Measurements from ENCODE around the gene IDNK.
A peak's percentile ranks its signal among the peaks of the same experiment; 100 is the strongest.

Gene IDNK

GRCh38 chr9:83636813-83637212 is 13.9 kb downstream of the IDNK start:
- peaks cover under 1% of the 10 kb centered on the region for H3K4me1 ChIP-seq (ENCODE audit: control insufficient read depth, low read depth, low read length)

GRCh38 chr9:83637389-83637788 is 14.4 kb downstream of the IDNK start:
- Histone ChIP-seq H3K27me3 (ENCODE audit: control insufficient read depth, insufficient read depth, low read length) (no peaks in the 10 kb centered on the region), H3K9me3 (ENCODE audit: control insufficient read depth, low read depth, low read length) (no peaks in the 10 kb centered on the region), H3K27ac (ENCODE audit: low read length) (no peak overlapping the region), H3K4me1 (ENCODE audit: control insufficient read depth, low read depth, low read length) (no peaks in the 10 kb centered on the region), H3K4me3 (ENCODE audit: low read length) (no peak overlapping the region), H3K36me3 (ENCODE audit: control insufficient read depth, low read depth, low read length) (no peaks in the 10 kb centered on the region), H3K9ac (ENCODE audit: low read length) (no peak overlapping the region)

More at GRCh38 chr9:83636813-83637212, 13.9 kb downstream of the IDNK start:
- Histone ChIP-seq H3K27ac (ENCODE audit: low read length) (no peak overlapping the region), H3K9me3 (ENCODE audit: control insufficient read depth, low read depth, low read length) (no peaks in the 10 kb centered on the region), H3K36me3 (ENCODE audit: control insufficient read depth, low read depth, low read length) (no peaks in the 10 kb centered on the region), H3K27me3 (ENCODE audit: control insufficient read depth, insufficient read depth, low read length) (no peaks in the 10 kb centered on the region), H3K9ac (ENCODE audit: low read length) (no peak overlapping the region), H3K4me3 (ENCODE audit: low read length) (no peak overlapping the region)

- H3K27me3 ChIP-seq (ENCODE audit: control insufficient read depth, insufficient read depth, low read length), result no peaks in the 10 kb centered on the region
- no peak overlapping the region for H3K27ac ChIP-seq (ENCODE audit: low read length)
- H3K9me3 ChIP-seq (ENCODE audit: control insufficient read depth, low read depth, low read length), result no peaks in the 10 kb centered on the region
- H3K4me1 ChIP-seq (ENCODE audit: control insufficient read depth, low read depth, low read length), result no peaks in the 10 kb centered on the region
- H3K4me3 ChIP-seq (ENCODE audit: low read length), result no peak overlapping the region
- no peak overlapping the region for H3K9ac ChIP-seq (ENCODE audit: low read length)
- no peaks in the 10 kb centered on the region for H3K36me3 ChIP-seq (ENCODE audit: control insufficient read depth, low read depth, low read length)
Measured at GRCh38 chr9:83639266-83639665, 16.3 kb downstream of the IDNK start.

- Histone ChIP-seq H3K27ac (ENCODE audit: low read length) (no peak overlapping the region), H3K4me3 (ENCODE audit: low read length) (no peak overlapping the region), H3K36me3 (ENCODE audit: control insufficient read depth, low read depth, low read length) (no peaks in the 10 kb centered on the region), H3K4me1 (ENCODE audit: control insufficient read depth, low read depth, low read length) (no peaks in the 10 kb centered on the region), H3K27me3 (ENCODE audit: control insufficient read depth, insufficient read depth, low read length) (no peaks in the 10 kb centered on the region), H3K9ac (ENCODE audit: low read length) (no peak overlapping the region), H3K9me3 (ENCODE audit: control insufficient read depth, low read depth, low read length) (no peaks in the 10 kb centered on the region)
Measured at GRCh38 chr9:83642793-83643192, 19.9 kb downstream of the IDNK start.

- H3K4me3 ChIP-seq (ENCODE audit: low read length), result no peak overlapping the region
- H3K4me1 ChIP-seq (ENCODE audit: control insufficient read depth, low read depth, low read length), result no peaks in the 10 kb centered on the region
- no peaks in the 10 kb centered on the region for H3K9me3 ChIP-seq (ENCODE audit: control insufficient read depth, low read depth, low read length)
- H3K36me3 ChIP-seq (ENCODE audit: control insufficient read depth, low read depth, low read length), result peaks cover 9% of the 10 kb centered on the region
- no peak overlapping the region for H3K27ac ChIP-seq (ENCODE audit: low read length)
- no peaks in the 10 kb centered on the region for H3K27me3 ChIP-seq (ENCODE audit: control insufficient read depth, insufficient read depth, low read length)
- no peak overlapping the region for H3K9ac ChIP-seq (ENCODE audit: low read length)
Measured at GRCh38 chr9:83646500-83647239, 23.7 kb downstream of the IDNK start.

GRCh38 chr9:83649080-83649479 is 26.1 kb downstream of the IDNK start:
- Histone ChIP-seq H3K36me3 (ENCODE audit: control insufficient read depth, low read depth, low read length) (peaks cover 18% of the 10 kb centered on the region), H3K27me3 (ENCODE audit: control insufficient read depth, insufficient read depth, low read length) (no peaks in the 10 kb centered on the region), H3K9ac (ENCODE audit: low read length) (no peak overlapping the region), H3K4me1 (ENCODE audit: control insufficient read depth, low read depth, low read length) (no peaks in the 10 kb centered on the region), H3K27ac (ENCODE audit: low read length) (no peak overlapping the region), H3K9me3 (ENCODE audit: control insufficient read depth, low read depth, low read length) (no peaks in the 10 kb centered on the region), H3K4me3 (ENCODE audit: low read length) (no peak overlapping the region)

GRCh38 chr9:83649515-83649914 is 26.6 kb downstream of the IDNK start:
- Histone ChIP-seq H3K4me1 (ENCODE audit: control insufficient read depth, low read depth, low read length) (no peaks in the 10 kb centered on the region), H3K4me3 (ENCODE audit: low read length) (no peak overlapping the region), H3K27ac (ENCODE audit: low read length) (peak overlapping the region; percentile 9), H3K9me3 (ENCODE audit: control insufficient read depth, low read depth, low read length) (no peaks in the 10 kb centered on the region), H3K27me3 (ENCODE audit: control insufficient read depth, insufficient read depth, low read length) (no peaks in the 10 kb centered on the region), H3K9ac (ENCODE audit: low read length) (peak overlapping the region; percentile 9), H3K36me3 (ENCODE audit: control insufficient read depth, low read depth, low read length) (peaks cover 18% of the 10 kb centered on the region)

- Histone ChIP-seq H3K4me1 (ENCODE audit: control insufficient read depth, low read depth, low read length) (no peaks in the 10 kb centered on the region), H3K36me3 (ENCODE audit: control insufficient read depth, low read depth, low read length) (peaks cover 32% of the 10 kb centered on the region), H3K27me3 (ENCODE audit: control insufficient read depth, insufficient read depth, low read length) (no peaks in the 10 kb centered on the region), H3K27ac (ENCODE audit: low read length) (no peak overlapping the region), H3K9me3 (ENCODE audit: control insufficient read depth, low read depth, low read length) (no peaks in the 10 kb centered on the region), H3K4me3 (ENCODE audit: low read length) (no peak overlapping the region), H3K9ac (ENCODE audit: low read length) (no peak overlapping the region)
Measured at GRCh38 chr9:83651558-83651957, 28.6 kb downstream of the IDNK start.

GRCh38 chr9:83652433-83652832 is 29.5 kb downstream of the IDNK start:
- H3K9ac ChIP-seq (ENCODE audit: low read length), result no peak overlapping the region
- no peaks in the 10 kb centered on the region for H3K27me3 ChIP-seq (ENCODE audit: control insufficient read depth, insufficient read depth, low read length)
- no peak overlapping the region for H3K27ac ChIP-seq (ENCODE audit: low read length)
- H3K9me3 ChIP-seq (ENCODE audit: control insufficient read depth, low read depth, low read length), result no peaks in the 10 kb centered on the region
- H3K36me3 ChIP-seq (ENCODE audit: control insufficient read depth, low read depth, low read length), result peaks cover 39% of the 10 kb centered on the region
- no peak overlapping the region for H3K4me3 ChIP-seq (ENCODE audit: low read length)
- no peaks in the 10 kb centered on the region for H3K4me1 ChIP-seq (ENCODE audit: control insufficient read depth, low read depth, low read length)

GRCh38 chr9:83655433-83655832 is 32.5 kb downstream of the IDNK start:
- H3K9ac ChIP-seq (ENCODE audit: low read length), result no peak overlapping the region
- no peak overlapping the region for H3K4me3 ChIP-seq (ENCODE audit: low read length)

GRCh38 chr9:83656032-83656680 is 33.2 kb downstream of the IDNK start:
- Histone ChIP-seq H3K4me3 (ENCODE audit: low read length) (no peak overlapping the region), H3K9me3 (ENCODE audit: control insufficient read depth, low read depth, low read length) (no peaks in the 10 kb centered on the region), H3K36me3 (ENCODE audit: control insufficient read depth, low read depth, low read length) (peaks cover 67% of the 10 kb centered on the region), H3K9ac (ENCODE audit: low read length) (no peak overlapping the region), H3K27ac (ENCODE audit: low read length) (no peak overlapping the region), H3K27me3 (ENCODE audit: control insufficient read depth, insufficient read depth, low read length) (no peaks in the 10 kb centered on the region), H3K4me1 (ENCODE audit: control insufficient read depth, low read depth, low read length) (no peaks in the 10 kb centered on the region)

More at GRCh38 chr9:83655433-83655832, 32.5 kb downstream of the IDNK start:
- no peaks in the 10 kb centered on the region for H3K4me1 ChIP-seq (ENCODE audit: control insufficient read depth, low read depth, low read length)
- no peaks in the 10 kb centered on the region for H3K9me3 ChIP-seq (ENCODE audit: control insufficient read depth, low read depth, low read length)
- no peaks in the 10 kb centered on the region for H3K27me3 ChIP-seq (ENCODE audit: control insufficient read depth, insufficient read depth, low read length)
- H3K36me3 ChIP-seq (ENCODE audit: control insufficient read depth, low read depth, low read length), result peaks cover 62% of the 10 kb centered on the region
- no peak overlapping the region for H3K27ac ChIP-seq (ENCODE audit: low read length)

- Histone ChIP-seq H3K36me3 (ENCODE audit: control insufficient read depth, low read depth, low read length) (peaks cover 68% of the 10 kb centered on the region), H3K9me3 (ENCODE audit: control insufficient read depth, low read depth, low read length) (no peaks in the 10 kb centered on the region), H3K9ac (ENCODE audit: low read length) (no peak overlapping the region), H3K4me1 (ENCODE audit: control insufficient read depth, low read depth, low read length) (no peaks in the 10 kb centered on the region), H3K27ac (ENCODE audit: low read length) (no peak overlapping the region), H3K4me3 (ENCODE audit: low read length) (no peak overlapping the region), H3K27me3 (ENCODE audit: control insufficient read depth, insufficient read depth, low read length) (no peaks in the 10 kb centered on the region)
Measured at GRCh38 chr9:83656952-83657351, 34.0 kb downstream of the IDNK start.

All from iPS-18a (cell line).